Measurements from ENCODE around the gene IL17RB.
A peak's percentile ranks its signal among the peaks of the same experiment; 100 is the strongest.

Gene IL17RB

GRCh38 chr3:53813229-53813628 is 33.1 kb upstream of the IL17RB start:
- no peak for DNase-seq

DNA sequence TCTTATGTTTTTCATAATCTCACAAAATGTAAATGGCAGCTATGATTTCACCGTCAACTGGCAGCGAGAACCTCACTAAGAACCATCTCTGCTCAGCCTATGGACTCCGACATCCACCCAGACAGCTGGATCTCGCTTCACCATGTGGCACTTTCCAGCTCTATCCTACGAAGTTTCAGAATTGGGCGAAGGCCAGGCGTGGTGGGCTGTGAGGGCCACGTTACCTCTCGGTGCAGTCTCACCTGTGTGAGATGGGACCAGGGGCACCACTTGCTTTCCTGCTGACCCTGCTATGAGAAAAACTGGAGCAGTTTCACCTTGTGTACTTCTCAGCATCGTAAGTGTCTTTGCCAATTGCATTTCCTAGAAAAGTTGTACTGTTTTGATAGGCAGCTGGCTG is 32.5 kb upstream of the IL17RB start:
- no peak for DNase-seq

DNA sequence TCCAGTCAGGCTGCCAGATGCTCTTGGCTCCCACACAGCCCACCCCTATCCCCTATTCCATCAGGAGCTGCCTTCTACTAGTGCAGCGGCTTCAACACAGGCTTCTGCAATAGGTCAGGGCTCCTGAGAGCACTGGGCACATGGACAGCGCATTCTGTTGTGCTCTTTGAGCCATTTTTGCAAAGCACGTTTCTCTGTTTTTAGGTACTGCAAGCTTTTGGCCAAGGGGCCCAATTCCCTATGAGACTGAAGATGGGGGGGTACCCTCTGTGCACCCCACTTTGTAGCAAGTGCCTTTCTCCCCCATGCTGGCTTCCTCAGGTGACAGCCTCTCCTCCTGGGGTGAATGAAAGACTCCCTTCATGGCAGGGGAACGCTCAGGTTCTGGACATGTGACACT is 31.3 kb upstream of the IL17RB start:
- no peak for DNase-seq

GRCh38 chr3:53815651-53816050 is 30.7 kb upstream of the IL17RB start:
- no peak for DNase-seq

DNA sequence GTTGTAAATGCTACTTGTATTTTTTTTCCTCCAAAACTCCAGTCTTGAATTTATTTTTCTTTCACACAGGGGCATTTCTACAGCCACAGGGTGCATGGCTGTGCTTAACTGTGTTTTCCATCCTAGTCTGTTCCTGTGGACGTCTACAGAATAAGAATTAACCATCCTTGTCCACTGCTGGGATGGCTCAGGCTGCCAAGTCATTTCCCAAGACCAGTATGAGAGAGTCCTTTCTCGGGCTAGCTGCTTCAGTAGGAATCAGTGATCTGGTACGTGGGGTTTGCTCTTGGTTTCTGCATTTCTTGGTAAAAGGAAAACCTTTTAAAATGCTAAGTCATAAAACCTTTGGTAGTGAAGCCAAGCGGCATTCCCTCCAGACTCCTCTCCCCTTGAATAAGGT is 29.9 kb upstream of the IL17RB start:
- DNase-seq, result no peak

GRCh38 chr3:53817211-53817610 is 29.2 kb upstream of the IL17RB start:
- no peak for DNase-seq

GRCh38 chr3:53817809-53818208 is 28.6 kb upstream of the IL17RB start:
- no peak for DNase-seq

DNA sequence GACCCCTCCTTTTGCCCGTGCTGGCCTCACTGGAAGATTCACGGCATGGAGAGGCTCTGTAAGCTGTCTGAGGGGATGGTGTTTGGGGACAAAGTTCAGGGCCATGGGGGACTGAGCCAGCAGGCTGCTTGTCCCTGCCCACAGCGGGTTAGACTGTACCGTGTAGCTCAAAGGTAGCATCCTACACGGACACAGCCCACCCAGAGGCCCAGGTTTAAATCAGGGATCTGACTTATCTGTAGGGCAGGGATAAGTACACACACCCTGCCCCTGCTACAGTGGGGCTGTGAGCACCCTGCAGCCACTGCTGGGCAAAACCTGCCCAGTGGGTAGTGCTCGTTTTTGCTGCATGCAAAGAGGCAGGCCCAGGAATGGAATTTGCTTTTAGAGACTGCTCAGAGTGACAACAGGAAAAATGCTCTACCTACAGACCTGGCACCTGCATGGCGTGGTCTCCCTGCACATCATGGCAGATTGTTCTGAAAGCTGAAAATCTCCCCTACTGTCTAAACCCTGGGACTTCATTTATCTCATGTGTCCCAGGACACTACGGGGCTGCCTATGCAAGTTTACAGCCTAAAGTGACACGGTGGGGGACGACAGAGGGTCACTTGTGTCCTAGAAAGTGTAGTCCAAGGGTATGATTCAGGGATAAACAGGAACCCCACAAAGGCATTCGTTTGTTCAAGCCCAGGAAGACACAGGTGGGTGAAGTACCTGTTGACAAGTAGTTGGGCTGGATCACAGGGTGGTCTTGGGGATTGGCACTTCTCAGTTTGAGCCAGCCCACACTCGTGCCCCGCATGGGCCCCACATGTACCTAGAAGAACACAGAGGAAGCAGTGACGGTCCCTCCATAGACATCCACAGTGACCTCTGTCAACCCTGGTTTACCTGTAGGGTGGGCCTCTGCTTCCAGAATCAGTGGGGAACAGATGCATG is 27.9 kb upstream of the IL17RB start:
- DNase-seq, result peak; percentile 51

GRCh38 chr3:53819163-53819868 is 27.1 kb upstream of the IL17RB start:
- no peak for DNase-seq

- no peak for DNase-seq
These were observed 26.3 kb upstream of the IL17RB start for GRCh38 chr3:53820084-53820483.

- DNase-seq, result no peak
These were observed 25.4 kb upstream of the IL17RB start for GRCh38 chr3:53820756-53821580.

DNA sequence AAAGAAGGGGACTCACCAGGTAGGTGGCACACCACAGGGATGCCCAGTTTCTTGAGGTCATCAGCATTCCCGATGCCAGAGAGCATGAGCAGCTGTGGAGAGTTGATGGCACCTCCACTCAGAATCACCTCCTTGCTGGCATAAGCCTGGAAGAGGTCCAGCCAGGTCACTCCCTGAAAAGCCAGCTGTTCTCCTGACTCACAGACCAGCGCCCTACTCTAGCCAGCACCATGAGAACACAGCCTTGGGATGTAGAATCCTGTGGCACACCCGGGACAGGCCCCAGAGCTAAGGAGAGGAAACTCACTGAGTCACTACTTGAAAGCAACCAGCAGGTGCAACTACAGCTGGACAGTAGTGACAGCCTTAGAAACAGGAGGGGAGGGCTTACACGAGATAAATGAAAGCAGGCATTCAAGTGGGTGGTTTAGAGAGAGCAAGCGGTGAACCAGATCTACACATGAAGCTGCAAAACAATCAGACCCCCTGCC is 24.7 kb upstream of the IL17RB start:
- no peak for DNase-seq

GRCh38 chr3:53822331-53822741 is 24.0 kb upstream of the IL17RB start:
- DNase-seq, result no peak

DNA sequence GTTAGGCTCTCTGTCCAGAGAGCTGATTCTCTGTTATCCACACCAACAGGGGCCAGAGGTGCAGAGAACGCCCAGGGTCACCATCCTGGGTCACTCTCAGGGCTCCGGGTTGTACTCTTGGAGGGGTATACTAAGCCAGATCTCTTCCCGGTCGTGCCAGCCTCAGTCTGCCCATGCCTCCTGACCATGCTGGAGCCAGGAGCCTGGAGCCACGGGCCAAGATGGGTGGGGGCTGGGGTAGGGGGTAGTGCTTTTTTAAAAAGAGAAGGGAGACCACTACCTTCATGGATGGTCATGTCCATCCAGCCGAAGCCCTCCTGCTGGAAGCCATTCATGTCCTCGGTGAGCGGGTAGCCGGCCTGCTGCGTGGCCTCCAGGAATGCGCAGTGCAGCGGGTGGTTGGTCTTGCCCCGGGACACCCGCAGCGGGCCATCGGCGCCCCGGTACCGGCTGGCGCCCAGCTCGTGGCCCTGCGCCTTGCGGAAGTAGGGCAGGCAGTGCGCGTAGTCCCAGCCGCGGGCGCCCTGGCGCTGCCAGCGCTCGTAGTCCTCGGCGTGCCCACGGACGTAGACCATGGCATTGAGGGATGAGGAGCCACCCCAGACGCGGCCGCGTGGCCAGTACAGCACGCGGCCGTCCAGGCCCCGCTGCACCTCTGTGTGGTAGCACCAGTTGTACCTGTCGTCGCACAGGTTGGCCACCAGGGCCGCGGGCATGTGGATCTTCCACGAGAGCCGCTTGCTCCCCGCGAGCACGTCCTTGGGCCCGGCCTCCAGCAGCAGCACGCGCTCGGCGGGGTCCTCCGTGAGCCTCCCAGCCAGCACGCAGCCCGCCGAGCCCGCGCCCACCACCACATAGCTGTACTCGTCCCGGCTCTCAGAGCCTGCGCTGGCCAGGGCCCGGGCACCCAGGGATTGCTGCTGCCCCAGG is 23.1 kb upstream of the IL17RB start:
- DNase-seq, result no peak

- no peak for DNase-seq
These were observed 22.3 kb upstream of the IL17RB start for GRCh38 chr3:53823956-53824657.

DNA sequence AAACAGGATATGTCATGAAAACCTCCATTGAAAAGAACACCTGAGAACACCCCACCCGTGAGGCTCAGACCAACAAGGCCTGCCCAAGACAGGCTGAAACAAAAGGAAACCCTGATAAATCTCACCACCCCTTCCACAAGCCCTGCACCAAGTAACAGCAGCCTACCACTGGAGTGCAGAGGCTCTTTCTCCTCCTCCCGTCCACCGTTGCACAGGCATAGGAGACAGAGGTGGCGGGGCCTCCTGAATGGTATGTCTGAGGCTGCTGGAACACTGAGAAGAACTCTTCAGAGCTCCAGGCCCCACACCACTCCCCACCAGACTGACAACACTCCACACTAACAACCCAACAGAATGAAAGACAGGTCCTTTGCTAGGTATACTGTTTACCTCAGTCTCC is 21.6 kb upstream of the IL17RB start:
- DNase-seq, result no peak

GRCh38 chr3:53826048-53826447 is 20.3 kb upstream of the IL17RB start:
- no peak for DNase-seq

GRCh38 chr3:53828581-53828980 is 17.8 kb upstream of the IL17RB start:
- DNase-seq, result no peak

DNA sequence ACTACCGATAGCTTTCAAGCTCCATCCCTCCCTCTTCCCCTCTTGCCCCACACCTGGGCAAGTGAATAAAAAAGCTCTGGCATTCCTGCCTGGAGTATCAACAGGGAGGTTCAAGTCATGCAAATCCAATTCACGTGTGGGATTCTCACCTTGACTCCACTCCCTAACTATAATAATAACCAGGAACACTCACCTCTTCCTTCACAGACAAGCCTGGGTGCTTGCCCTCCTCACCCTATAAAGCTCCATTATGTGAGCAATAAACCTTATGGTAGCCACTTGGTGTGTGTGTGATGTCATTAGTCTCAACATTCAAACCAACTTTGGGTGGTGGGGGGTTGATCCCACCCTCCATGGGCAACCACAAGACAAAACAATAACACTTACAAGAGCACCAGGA is 16.8 kb upstream of the IL17RB start:
- DNase-seq, result no peak

DNA sequence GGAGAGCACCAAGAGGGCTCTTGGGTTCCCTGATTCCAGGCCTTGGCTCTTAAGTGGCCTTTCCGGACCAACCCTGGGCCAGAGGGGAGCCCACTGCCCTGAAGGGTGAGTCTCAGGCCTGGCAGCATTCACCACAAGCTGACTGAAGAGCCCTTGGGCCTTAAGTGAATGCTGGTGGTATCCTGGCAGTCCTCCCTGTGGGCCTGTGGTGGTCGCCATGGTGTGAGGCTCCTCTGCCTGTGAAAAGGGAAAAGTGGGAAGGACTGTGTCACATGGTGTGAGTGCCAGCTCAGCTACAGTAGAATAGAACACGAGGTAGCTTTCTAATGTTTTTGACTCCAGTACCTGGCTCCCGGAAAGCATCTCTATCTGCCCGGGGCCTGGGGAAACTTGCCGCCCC is 15.4 kb upstream of the IL17RB start:
- no peak for DNase-seq

- no peak for DNase-seq
These were observed 13.2 kb upstream of the IL17RB start for GRCh38 chr3:53833053-53833645.
